Prostate gland (tissue), 2 donors: ENCODE data around the gene SAMSN1. TPM values are rescaled to one million over a fixed set of nuclear protein-coding genes. Genes with fewer than 3 reads are reported as not detected.
"Not testable (repeated sequence)": the region's sequence is repeated elsewhere in the genome, so short reads cannot be mapped to it uniquely, and the experiment has no call there.

Source experiments
- DNase-seq: peaks from one replicate; pipeline ENCODE4 v3.0.0-alpha.2; 2019; ENCODE audit warnings: low spot score
- H3K27ac ChIP-seq, 2 donors: fragments of 200-600 bp; sonication (generic); 2 replicates each; pipeline ENCODE4 v1.5.1; 2017 to 2019
- H3K27me3 ChIP-seq: fragments of 200-600 bp; sonication (generic); replicated peaks from 2 replicates; pipeline ENCODE4 v1.5.1; 2019; ENCODE audit not compliant: insufficient read depth
- H3K36me3 ChIP-seq, 2 donors: fragments of 200-600 bp; sonication (generic); 1 replicate in 1 of 2; 2 replicates in 1 of 2; pipeline versions ENCODE4 v1.5.1 to v1.8.1; 2017 to 2019
- H3K4me1 ChIP-seq: fragments of 200-600 bp; sonication (generic); replicated peaks from 2 replicates; pipeline ENCODE4 v1.5.1; 2019
- H3K4me3 ChIP-seq, 2 donors: fragments of 200-600 bp; sonication (generic); 2 replicates each; pipeline ENCODE4 v1.5.1; 2017 to 2019
- H3K9me3 ChIP-seq: fragments of 200-600 bp; sonication (generic); 2 replicates; pipeline ENCODE4 v1.5.1; 2017
- POLR2A ChIP-seq: fragments of 450-650 bp; IDR thresholded peaks from one replicate; pipeline ENCODE4 v1.6.1; 2016; ENCODE audit warnings: antibody characterized with exemption, mild to moderate bottlenecking
- POLR2AphosphoS5 ChIP-seq: sonication (generic); formaldehyde crosslinking; IDR thresholded peaks from one replicate; pipeline ENCODE4 v1.6.1; 2017; ENCODE audit warnings: antibody characterized with exemption
- WGBS: methylation state at CpG from one replicate; pipeline ENCODE4 v1.1.5; 2018; 5-methylcytosine and 5-hydroxymethylcytosine counted together
- intact Hi-C: fragments of 100-400 bp; cut with DNase I; formaldehyde crosslinking; loops from one replicate; pipeline ENCODE4 v1.14.2; 2022
- total RNA-seq, 2 donors: library from RNA; depleted of rRNA; stranded (reverse); fragments of >200 nt; gene quantifications; one replicate each; pipeline ENCODE4 v1.1.0, GENCODE V29; 2016
- TF ChIP-seq, protein P1 (sequence below), 4 experiments: fragments of 200-600 bp in 2 of 4; fragments of 450-650 bp in 2 of 4; sonication (generic) in 2 of 4; IDR thresholded peaks; 1 replicate in 3 of 4; 2 replicates in 1 of 4; pipeline ENCODE4 v1.5.1; 2016 to 2019; ENCODE audit warnings: antibody characterized with exemption in 4 of 4, mild to moderate bottlenecking in 2 of 4, moderate library complexity in 2 of 4

Gene SAMSN1
- total RNA-seq, 2 donors from 2014 or later, result 1.1 TPM

DNA sequence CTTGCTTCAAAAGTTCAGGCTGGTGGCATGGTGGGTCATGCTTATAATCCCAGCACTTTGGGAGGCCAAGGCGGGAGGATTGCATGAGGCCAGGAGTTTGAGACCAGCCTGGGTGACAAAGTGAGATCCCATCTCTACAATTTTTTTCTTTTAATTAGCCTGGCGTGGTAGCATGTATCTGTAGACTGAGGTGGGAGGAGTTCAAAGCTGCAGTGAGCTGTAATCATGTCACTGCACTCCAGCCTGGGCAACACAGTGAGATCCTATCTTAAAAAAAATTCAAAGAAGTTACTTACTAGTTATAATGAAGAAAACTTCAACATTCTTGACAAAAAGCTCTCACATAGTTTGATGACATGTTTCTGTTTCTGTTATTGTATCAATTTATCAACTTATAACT, 45.2 kb downstream of the SAMSN1 start:
- no peak for TF ChIP-seq POLR2AphosphoS5
- TF ChIP-seq, protein P1, sequence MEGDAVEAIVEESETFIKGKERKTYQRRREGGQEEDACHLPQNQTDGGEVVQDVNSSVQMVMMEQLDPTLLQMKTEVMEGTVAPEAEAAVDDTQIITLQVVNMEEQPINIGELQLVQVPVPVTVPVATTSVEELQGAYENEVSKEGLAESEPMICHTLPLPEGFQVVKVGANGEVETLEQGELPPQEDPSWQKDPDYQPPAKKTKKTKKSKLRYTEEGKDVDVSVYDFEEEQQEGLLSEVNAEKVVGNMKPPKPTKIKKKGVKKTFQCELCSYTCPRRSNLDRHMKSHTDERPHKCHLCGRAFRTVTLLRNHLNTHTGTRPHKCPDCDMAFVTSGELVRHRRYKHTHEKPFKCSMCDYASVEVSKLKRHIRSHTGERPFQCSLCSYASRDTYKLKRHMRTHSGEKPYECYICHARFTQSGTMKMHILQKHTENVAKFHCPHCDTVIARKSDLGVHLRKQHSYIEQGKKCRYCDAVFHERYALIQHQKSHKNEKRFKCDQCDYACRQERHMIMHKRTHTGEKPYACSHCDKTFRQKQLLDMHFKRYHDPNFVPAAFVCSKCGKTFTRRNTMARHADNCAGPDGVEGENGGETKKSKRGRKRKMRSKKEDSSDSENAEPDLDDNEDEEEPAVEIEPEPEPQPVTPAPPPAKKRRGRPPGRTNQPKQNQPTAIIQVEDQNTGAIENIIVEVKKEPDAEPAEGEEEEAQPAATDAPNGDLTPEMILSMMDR (IDR thresholded peaks at IDR 0.05), result no peak
- TF ChIP-seq POLR2A, result no peak
- intact Hi-C loops, result no loop called here
- Histone ChIP-seq H3K4me1 (no peaks in the 10 kb centered on the region), H3K27me3 (no peaks in the 10 kb centered on the region), H3K36me3 (no peaks in the 10 kb centered on the region), H3K27ac (no peak overlapping the region), H3K9me3 (no peaks in the 10 kb centered on the region), H3K4me3 (no peak overlapping the region)
- no peak for DNase-seq
- WGBS, result 98% methylated on average over 2 of the region's 2 CpGs

DNA sequence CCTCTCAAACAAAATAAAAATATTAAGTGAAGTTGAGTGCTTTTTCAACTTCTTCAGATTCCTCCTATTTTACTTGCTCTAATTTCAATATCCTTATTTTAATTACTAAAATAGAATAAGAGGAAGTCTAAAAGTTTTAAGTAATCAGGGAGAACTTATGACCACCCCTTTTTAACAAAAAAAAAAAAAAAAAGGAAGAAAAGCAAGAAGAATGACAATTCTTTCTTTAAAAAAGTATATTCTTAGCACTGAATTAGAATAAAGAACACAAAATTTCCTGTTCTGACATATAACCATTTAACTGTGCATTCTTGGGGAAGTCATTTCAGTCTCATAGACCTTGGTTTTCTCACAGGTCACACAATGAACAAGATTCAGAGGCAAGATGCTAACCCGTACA, 46.8 kb downstream of the SAMSN1 start:
- intact Hi-C loops, result no loop called here
- no peak for TF ChIP-seq POLR2AphosphoS5
- TF ChIP-seq POLR2A, result no peak
- TF ChIP-seq, protein P1 (IDR thresholded peaks at IDR 0.05), result no peak

DNA sequence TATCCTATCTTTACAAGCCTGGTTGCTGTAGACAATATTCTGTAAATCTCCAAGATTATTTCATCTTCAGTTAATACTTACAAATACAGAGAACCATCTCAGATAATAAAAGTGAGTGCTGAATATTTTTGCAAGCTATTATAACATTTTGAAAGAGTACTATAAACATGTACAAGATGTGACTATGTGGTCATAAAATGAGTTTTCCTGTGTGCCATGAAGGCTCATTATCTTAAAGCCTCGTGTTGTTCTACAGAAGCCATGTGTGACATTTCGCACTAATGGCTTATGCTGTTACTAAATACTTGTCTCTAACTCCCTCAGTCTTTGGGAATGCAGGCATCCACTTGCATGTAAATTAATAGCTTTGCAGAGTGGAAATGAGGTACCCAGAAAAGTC, 48.3 kb downstream of the SAMSN1 start:
- no peak for DNase-seq
- H3K4me1 ChIP-seq, result no peaks in the 10 kb centered on the region
- H3K36me3 ChIP-seq, result no peaks in the 10 kb centered on the region
- H3K27me3 ChIP-seq, result no peaks in the 10 kb centered on the region
- no peak for TF ChIP-seq POLR2AphosphoS5
- TF ChIP-seq, protein P1 (IDR thresholded peaks at IDR 0.05), result no peak
- TF ChIP-seq POLR2A, result no peak
- H3K4me3 ChIP-seq, result no peak overlapping the region
- no peaks in the 10 kb centered on the region for H3K9me3 ChIP-seq
- no peak overlapping the region for H3K27ac ChIP-seq
- 38% methylated on average over 2 of the region's 2 CpGs for WGBS
- intact Hi-C loops, result no loop called here

More for the DNA sequence above, 46.8 kb downstream of the SAMSN1 start:
- Histone ChIP-seq H3K27ac (no peak overlapping the region), H3K4me3 (no peak overlapping the region), H3K36me3 (no peaks in the 10 kb centered on the region), H3K4me1 (no peaks in the 10 kb centered on the region), H3K27me3 (no peaks in the 10 kb centered on the region), H3K9me3 (no peaks in the 10 kb centered on the region)
- no peak for DNase-seq
- 57% methylated on average over 1 of the region's 1 CpG for WGBS

DNA sequence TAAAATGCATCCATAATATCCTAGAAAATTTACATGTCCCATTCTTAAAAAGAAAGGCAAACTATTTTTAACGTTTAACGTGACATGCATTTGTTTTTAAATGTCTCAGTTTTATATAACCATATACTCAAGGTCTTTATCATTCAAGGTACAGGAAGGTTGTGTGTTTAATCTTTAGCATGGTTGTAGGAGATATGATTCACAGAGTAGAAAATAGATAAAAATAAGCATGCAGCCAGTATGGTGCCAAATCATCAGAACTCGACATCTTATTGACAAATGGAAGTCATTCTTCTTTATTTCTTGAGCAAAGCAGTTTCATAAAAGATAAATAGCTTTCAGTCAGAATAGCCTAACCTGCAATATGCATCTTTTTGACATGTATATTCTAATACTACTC, 51.0 kb downstream of the SAMSN1 start:
- Histone ChIP-seq H3K27me3 (no peaks in the 10 kb centered on the region), H3K36me3 (no peaks in the 10 kb centered on the region), H3K4me1 (no peaks in the 10 kb centered on the region), H3K4me3 (no peak overlapping the region), H3K27ac (no peak overlapping the region), H3K9me3 (no peaks in the 10 kb centered on the region)
- no peak for DNase-seq
- TF ChIP-seq POLR2AphosphoS5 (no peak), POLR2A (no peak)
- TF ChIP-seq, protein P1 (IDR thresholded peaks at IDR 0.05), result no peak
- 86% methylated on average over 3 of the region's 3 CpGs for whole genome bisulfite sequencing
- intact Hi-C loops, result no loop called here

DNA sequence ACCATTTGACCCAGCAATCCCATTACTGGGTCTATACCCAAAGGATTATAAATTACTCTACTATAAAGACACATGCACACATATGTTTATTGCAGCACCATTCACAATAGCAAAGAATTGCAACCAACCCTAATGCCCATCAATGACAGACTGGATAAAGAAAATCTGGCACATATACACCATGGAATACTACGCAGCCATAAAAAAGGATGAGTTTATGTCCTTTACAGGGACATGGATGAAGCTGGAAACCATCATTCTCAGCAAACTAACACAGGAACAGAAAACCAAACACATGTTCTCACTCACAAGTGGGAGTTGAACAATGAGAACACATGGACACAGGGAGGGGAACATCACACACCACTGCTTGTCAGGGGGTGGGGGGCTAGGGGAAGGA, 51.9 kb downstream of the SAMSN1 start:
- H3K36me3 ChIP-seq, intact Hi-C loops, H3K27ac ChIP-seq, H3K27me3 ChIP-seq, H3K4me3 ChIP-seq, DNase-seq, H3K4me1 ChIP-seq, H3K9me3 ChIP-seq: not testable (repeated sequence)
- 100% methylated on average over 1 of the region's 1 CpG for WGBS
